Cardiac fibroblast (primary cell): Measurements from ENCODE around the gene WNT7B.

Experiments used
- DNase-seq, 2 donors: peaks; one replicate each; pipeline versions ENCODE4 v3.0.0 to v3.0.0-alpha.2; 2010; ENCODE audit warnings: low read depth in 2 of 2
- H3K4me3 ChIP-seq, 2 donors: replicated peaks in 1 of 2; 1 replicate in 1 of 2; 2 replicates in 1 of 2; pipeline ENCODE4 v1.5.1; 2011; ENCODE audit warnings: low read depth in 2 of 2, low read length in 2 of 2, mild to moderate bottlenecking in 2 of 2, moderate library complexity in 1 of 2
- TF ChIP-seq, protein P1 (sequence below): IDR thresholded peaks from one replicate; pipeline ENCODE4 v1.5.1; 2011; ENCODE audit warnings: low read depth, mild to moderate bottlenecking, low read length, inconsistent platforms

Gene WNT7B

DNA sequence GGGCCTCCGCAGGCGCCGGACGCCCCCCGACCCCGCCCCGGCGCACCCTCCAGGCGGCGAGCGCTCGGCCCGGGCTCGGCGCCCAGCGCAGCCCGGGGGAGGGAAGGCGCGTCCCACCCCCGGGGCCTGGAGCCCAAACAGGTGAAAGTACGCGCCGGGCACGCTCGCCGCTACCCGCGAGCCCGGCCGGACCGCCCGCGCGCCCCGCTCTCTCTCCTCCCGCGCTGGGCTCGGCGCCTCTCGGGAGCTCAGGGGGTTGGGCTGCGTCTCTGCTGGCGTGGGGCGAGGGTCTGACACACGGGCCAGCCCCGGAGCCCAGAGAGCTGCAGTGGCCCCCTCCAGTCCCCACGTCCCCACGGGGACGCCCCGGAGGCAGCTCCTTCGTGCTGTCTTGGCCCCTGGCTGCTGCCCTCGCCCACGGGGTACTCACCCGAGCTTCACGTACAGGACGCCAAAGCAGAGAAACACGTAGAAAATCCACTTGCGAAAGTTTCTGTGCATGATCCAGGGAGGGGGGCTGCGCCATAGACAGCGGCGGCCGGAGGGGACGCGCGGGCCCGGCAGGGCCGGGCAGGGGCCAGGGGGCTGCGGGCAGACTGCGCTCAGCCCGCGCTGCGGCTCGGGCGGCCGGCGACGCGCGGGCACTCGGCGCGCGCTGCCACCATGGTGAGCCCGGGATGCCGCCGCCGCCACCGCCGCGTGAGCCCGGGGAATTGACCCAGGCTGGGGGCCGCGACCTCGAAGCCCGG, 534 bp downstream of the WNT7B start:
- TF ChIP-seq, protein P1, sequence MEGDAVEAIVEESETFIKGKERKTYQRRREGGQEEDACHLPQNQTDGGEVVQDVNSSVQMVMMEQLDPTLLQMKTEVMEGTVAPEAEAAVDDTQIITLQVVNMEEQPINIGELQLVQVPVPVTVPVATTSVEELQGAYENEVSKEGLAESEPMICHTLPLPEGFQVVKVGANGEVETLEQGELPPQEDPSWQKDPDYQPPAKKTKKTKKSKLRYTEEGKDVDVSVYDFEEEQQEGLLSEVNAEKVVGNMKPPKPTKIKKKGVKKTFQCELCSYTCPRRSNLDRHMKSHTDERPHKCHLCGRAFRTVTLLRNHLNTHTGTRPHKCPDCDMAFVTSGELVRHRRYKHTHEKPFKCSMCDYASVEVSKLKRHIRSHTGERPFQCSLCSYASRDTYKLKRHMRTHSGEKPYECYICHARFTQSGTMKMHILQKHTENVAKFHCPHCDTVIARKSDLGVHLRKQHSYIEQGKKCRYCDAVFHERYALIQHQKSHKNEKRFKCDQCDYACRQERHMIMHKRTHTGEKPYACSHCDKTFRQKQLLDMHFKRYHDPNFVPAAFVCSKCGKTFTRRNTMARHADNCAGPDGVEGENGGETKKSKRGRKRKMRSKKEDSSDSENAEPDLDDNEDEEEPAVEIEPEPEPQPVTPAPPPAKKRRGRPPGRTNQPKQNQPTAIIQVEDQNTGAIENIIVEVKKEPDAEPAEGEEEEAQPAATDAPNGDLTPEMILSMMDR, result no peak
- H3K4me3 ChIP-seq, result no peak overlapping the region
- DNase-seq, result no peak

DNA sequence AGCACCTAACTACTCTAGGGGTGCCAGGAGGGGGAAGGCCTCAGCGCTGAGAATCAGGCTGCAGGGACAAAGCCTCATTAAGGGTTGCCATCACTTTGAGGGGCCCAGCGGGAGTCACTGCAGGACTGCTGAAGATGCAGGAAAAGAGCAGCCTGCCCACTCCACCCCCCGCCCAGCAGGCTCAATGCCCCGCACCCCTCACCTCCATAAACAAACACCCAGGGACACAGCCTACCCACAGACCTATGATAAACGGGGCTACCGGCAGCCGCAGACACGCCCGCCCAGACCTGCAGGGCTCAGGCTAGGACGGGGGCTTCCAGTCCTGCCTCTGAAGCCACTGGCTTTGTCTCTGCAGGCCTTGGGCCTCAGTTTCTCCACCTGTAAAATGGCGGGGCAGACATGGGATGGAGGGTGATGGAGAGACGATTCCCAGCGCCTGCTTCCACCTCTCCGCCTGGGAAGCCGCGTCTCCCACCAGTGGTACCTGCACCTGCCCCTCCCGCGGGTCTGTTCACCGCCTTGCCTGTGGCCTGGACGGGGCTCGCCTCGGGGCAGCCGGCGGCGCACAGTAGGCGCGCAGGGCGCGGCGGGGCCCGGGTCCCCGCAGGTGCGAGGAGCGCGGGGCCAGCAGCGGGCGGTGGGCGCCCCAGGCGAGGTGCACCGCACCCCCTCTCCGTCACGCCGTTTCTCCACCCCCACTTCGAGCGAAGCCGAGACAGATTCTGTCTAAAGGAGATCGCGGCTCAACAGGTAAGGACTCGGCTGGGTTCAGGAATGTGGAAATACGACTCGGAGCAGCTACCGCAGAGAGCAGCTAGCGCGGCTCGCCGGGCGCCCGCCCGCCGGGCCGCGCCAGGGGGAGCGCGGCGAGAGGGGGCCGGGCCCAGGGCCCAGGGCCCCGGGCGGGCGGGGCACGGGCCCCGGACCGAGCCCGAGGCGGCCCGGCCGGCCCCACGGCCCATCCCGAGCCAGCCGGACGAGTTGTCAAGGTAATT, 1.5 kb downstream of the WNT7B start:
- H3K4me3 ChIP-seq, result no peak overlapping the region
- TF ChIP-seq, protein P1, result no peak
- DNase-seq, result no peak

- no peak for DNase-seq
- TF ChIP-seq, protein P1, result no peak
- no peak overlapping the region for H3K4me3 ChIP-seq
These were observed 2.5 kb downstream of the WNT7B start for GRCh38 chr22:45974498-45974897.

DNA sequence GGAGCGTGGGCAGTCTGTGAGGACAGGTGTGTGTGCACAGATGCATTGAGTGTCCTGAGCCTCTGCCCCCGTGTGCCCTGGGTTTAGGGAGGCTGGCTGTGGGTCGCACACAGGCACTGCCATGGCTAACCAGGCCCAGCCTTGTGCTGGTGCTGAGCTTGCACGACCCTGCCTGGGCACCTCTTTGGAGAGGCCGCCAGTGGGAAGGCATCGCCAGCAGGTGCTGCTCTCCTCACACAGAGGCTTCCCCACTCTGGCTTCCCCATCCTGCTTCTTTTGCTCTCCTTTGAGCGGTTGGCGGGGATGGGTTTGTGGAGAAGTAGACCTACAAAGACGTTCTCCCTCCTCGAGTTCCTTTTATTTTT, 4.1 kb downstream of the WNT7B start:
- DNase-seq, result no peak
- TF ChIP-seq, protein P1, result no peak
- H3K4me3 ChIP-seq, result no peak overlapping the region

- TF ChIP-seq, protein P1, result no peak
- no peak overlapping the region for H3K4me3 ChIP-seq
- no peak for DNase-seq
These were observed 4.7 kb downstream of the WNT7B start for GRCh38 chr22:45972091-45972888.

GRCh38 chr22:45971408-45972028, 5.4 kb downstream of the WNT7B start:
- DNase-seq, result no peak
- TF ChIP-seq, protein P1, result no peak
- peak overlapping the region; percentile 21 to 36 for H3K4me3 ChIP-seq
